NT2/D1 (cell line): Measurements from ENCODE around the gene EIF4E3.

Experiments
- SUZ12 ChIP-seq: IDR thresholded peaks from 2 replicates; pipeline ENCODE4 v1.6.1; 2011; ENCODE audit not compliant: insufficient read length, insufficient read depth; ENCODE audit errors: extremely low read depth
- YY1 ChIP-seq: IDR thresholded peaks from 2 replicates; pipeline ENCODE4 v1.6.1; 2011; ENCODE audit not compliant: insufficient read length, insufficient read depth
- ZNF274 ChIP-seq: IDR thresholded peaks from 2 replicates; pipeline ENCODE4 v1.6.1; 2011; ENCODE audit warnings: mild to moderate bottlenecking, low read depth, low read length

- TF ChIP-seq ZNF274, result no peak
- TF ChIP-seq SUZ12, result no peak
- TF ChIP-seq YY1, result no peak
Measured at GRCh38 chr3:71662056-71662455, 63.1 kb downstream of the EIF4E3 start.
